Renal cortical epithelial cell (primary cell): ENCODE data around the gene CIDEB. TPM values are rescaled to one million over a fixed set of nuclear protein-coding genes. Genes with fewer than 3 reads are reported as not detected.
"Not testable (repeated sequence)": the region's sequence is repeated elsewhere in the genome, so short reads cannot be mapped to it uniquely, and the experiment has no call there.

Source experiments
- DNase-seq: peaks from one replicate; pipeline ENCODE4 v3.0.0-alpha.2; 2011; ENCODE audit warnings: low read depth
- total RNA-seq: library from RNA; depleted of rRNA; stranded (reverse); fragments of >200 nt; gene quantifications from 2 replicates; pipeline ENCODE4 v1.2.3, GENCODE V29; 2014

CIDEB gene, protein sequence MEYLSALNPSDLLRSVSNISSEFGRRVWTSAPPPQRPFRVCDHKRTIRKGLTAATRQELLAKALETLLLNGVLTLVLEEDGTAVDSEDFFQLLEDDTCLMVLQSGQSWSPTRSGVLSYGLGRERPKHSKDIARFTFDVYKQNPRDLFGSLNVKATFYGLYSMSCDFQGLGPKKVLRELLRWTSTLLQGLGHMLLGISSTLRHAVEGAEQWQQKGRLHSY
- 0.87 and 2.8 TPM in 2 replicates for total RNA-seq

DNA sequence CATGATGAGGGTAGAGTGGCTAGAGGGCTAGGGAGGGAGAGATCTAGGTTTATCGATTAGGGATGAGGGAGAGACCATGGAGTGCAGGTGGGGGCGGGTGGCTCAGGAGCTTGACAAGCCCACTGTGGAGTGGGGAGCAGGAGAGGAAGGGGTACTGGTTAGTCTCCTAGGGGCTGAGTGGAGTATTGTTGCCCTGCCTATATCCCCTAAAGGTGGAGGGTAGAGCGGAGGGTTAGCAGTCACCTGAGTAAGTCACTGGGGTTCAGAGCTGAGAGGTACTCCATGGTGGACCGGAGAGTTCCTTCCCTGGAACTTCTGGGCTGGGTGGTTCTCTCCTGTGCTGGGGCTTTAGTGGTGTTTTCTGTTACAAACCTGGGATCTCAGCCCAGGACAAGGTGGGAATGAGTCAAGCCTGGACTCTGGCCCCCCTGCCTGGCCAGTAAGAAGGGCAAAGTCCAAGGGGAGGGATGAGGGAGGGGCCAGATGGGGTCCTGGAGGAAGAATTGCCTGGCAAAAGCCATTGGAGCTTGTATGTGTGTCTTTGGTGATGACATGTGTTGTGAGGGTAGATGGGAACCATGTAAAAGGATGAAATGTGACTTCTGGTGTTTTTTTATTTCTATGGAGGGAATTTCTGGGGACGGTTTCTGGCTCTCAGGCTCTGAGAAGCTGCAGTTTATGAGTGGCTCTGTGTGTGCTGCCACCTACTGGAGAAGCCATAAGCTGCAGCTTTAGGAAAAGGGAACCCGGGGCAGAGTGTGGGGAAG is at the start of gene CIDEB:
Gene CIDEB, minus strand, starts transcription at position 403 of the 767 bp plus-strand sequence. Its CDS starts 119 bp downstream, at position 284.
- DNase-seq: peak; percentile 69

DNA sequence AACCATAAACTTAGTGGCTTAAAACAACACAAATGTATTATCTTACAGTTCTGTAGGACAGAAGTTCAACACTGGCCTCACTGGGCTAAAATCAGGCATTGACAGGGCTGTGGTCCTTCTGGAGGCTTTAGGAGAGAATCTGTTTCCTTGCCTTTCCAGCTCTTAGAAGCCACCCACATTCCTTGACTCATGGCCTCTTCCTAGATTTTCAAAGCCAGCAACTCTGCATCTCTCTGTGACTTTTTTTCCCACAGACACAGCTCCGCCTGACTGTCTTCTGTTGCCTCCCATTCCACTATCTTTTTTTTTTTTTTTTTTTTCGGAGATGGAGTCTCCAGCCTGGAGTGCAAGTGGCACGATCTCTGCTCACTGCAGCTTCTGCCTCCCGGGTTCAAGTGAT is 48.4 kb upstream of the CIDEB start:
- no peak for DNase-seq

DNA sequence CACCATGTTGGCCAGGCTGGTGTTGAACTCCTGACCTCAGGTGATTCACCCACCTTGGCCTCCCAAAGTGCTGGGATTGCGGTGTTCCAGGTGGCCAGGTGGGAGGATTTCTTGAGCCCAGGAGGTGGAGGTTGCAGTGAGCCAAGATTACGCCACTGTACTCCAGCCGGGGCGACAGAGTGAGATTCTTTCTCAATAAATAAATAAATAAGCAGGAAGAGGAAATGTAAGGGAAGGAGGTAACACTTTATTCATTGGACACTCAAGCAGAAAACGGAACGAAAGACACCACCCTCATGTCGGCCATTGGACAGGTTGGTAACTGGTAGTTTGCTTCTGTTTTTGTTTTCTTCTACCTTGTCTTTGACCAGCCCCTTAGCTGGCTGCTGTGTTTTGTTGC is 47.2 kb upstream of the CIDEB start:
- DNase-seq: no peak

DNA sequence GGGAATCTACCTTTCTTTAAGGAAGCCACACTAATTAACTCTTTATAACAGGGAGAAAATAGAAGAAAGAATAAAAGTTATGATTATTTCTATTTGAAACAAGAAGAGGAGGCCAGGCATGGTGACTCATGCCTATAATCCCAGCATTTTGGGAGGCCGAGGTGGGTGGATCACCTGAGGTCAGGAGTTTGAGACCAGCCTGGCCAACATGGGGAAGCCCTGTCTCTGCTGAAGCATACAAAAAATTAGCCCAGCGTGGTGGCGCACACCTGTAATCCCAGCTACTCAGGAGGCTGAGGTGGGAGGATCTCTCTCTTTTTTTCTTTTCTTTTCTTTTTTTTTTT is 46.7 kb upstream of the CIDEB start:
- DNase-seq: not testable (repeated sequence)

DNA sequence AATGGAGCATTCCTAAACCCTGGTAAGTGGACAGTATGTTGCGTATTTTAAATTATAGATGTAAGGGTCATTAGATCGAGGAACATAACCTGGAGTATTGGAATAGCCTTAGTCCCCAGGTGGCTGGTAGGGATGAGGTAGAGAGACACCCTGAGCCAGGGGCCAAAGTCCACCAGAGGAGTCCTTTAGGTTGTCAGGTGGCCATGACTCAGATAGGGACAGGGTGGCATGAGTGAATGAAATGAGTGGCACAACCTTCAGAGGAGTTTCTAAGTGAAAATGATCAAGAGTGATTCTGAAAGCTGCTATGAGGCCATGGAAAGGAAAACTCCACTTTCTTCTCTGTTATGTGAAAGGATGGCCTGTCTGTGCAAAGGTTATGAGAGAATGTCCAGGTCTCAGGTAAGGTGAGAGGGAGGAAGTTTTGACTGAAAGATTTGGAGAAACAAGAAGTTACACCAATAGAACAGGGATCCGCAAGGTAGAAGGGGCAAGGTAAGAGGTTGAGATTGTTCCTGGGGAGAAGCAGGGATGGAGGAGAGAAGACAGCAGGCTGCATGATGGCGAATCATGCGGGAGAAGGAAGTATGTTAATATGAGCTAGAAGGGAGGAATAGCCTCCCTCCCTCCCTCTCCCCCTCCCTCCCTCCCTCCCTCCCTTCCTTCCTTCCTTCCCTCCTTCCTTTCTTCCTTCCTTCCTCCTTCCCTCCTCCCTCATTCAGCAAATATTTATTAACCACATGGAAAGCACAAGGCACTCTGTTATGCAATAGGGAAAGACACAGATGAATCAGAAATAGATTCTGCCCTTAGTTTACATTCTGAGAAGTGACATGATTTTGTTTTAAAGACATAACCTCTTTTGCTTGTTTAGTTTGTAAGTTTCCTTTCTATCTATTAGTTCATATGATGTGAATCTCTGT is 46.0 kb upstream of the CIDEB start:
- DNase-seq: peak; percentile 77

DNA sequence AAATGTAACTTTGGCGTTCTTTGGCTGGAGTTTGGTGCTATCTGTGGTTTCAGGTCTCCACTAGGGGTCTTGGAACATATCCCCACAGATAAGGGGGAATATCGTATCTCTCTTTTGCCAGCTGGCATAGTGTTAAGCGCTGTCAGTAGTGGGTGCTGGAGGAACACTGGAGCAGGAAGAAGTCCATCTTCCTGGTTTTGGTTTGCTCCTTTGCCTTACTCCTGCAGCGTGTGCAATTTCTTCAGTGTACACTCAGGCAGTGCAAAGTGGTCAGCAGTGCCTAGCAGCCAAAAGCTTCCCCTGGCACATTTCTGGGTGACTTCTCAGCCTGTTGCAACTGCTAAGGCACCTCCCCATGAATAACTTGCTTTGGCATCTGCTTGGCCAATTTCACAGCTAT is 43.7 kb upstream of the CIDEB start:
- DNase-seq: peak; percentile 66

DNA sequence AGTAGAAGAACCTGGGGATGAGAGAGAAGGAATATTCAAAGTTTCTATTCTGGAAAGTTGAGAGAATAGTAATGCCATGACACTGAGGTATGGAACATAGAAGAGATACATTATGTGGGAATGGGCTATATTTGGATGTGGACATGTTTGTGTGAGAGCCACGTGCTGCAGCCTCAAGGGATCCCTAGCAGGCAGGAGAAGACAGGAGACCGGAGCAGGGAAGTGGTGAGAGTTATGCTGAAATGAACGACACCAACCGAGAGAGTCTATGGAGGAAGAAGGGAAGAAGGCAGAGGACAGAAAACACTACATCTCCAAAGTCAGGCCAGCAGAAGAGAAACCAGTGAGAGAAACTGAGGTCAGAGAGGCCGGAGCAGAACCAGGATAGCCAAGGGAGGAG is 42.0 kb upstream of the CIDEB start:
- DNase-seq: no peak

DNA sequence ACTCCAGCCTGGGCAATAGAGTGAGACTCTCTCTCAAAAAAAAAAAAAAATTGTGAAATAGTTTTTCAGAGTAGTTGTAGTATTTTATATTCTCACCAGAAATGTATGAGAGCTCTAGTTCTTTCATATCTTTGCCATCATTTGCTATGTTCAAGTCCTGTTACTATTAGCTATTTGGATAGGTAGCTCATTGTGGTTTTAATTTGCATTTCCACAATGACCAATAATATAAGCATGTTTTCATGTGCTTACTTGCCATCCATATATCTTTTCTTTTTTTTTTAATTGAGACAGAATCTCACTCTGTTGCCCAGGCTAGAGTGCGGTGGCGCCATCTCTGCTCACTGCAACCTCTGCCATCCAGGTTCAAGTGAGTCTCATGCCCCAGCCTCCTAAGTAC is 40.4 kb upstream of the CIDEB start:
- no peak for DNase-seq

DNA sequence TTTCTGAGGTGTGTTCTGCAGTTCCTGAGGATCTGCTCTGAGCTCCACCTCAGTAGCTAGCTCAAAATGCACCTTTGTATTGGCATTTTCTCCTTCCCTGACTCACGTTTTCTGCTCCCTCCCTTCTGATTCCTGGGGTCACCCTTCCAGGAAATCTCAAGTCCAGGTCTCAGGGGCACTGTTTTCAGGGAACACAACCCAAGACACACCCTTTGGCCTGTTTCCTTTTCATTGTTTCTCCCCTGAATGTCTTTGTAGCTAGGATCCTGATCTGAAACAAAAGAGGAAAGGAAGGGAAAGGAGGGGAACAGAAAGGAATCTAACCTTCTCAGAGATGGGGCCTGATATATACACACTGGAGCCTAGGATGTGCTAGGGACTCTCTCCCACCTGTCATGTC is 39.4 kb upstream of the CIDEB start:
- DNase-seq: no peak

DNA sequence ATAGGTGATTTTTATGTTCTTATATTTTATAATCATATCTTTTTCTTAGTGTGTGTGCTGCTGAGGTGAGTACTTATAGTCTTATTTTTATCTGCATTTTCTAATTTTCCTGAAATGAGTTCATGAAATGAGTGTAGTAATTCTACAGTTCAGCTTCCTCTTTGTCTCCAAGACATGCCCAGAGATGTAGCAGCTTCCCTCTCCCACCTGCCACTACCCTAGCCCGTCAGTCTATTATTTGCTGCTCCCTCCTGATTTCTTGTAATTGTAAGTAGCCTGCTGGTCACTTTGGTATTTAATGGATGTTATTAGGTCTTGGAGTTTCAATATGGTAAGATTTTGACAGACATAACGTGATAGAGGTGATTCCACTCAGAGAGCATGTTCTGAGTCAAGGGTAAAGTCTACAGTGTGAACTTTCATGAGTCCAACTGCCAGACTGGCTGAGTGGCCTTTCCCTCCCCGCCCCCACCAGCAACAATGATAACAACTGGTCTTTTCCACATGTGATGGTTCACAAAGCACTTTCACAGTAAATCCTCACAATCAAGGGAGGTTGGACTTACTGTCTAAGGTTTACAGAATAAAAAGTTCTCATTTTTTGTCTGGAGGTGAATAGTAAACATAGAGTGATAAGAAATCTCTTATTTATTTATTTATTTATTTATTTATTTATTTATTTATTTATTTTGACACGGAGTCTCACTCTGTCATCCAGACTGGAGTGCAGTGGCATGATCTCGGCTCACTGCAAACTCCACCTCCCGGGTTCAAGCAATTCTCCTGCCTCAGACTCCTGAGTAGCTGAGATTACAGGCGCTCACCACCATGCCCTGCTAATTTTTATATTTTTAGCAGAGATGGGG is 36.3 kb upstream of the CIDEB start:
- no peak for DNase-seq

DNA sequence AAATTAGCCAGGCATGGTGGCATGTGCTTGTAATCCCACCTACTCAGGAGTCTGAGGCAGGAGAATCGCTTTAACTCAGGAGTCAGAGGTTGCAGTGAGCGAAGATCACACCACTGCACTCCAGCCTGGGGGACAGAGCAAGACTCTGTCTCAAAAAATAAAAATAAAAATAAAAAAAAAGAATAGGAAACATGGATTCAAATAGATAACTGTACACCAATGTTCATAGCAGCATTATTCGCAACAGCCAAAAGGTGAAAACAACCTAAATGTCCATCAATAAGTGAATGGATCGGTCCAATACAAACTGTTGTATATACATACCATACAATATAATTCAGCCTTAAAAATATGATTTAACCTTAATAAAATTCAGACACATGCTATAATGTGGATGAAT is 35.1 kb upstream of the CIDEB start:
- DNase-seq: no peak

DNA sequence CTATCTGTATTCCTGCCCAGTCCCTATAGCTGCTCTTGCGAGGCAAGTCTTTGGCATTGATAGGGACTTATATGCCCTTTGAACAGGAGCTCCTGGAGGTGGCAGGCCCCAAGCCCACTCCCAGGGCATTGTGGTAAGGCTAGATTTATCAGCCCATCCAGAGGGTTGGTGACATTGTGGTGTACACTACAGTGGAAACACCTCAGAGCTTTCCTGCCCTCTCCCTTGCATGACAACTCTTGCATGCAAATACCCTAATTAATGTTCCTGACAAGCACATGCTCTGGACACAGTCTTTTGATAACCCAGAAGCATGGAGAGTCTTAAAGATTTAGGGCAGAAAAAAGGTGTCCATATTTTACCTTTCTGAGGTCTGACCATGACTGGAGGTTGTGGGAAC is 32.8 kb upstream of the CIDEB start:
- DNase-seq: no peak

DNA sequence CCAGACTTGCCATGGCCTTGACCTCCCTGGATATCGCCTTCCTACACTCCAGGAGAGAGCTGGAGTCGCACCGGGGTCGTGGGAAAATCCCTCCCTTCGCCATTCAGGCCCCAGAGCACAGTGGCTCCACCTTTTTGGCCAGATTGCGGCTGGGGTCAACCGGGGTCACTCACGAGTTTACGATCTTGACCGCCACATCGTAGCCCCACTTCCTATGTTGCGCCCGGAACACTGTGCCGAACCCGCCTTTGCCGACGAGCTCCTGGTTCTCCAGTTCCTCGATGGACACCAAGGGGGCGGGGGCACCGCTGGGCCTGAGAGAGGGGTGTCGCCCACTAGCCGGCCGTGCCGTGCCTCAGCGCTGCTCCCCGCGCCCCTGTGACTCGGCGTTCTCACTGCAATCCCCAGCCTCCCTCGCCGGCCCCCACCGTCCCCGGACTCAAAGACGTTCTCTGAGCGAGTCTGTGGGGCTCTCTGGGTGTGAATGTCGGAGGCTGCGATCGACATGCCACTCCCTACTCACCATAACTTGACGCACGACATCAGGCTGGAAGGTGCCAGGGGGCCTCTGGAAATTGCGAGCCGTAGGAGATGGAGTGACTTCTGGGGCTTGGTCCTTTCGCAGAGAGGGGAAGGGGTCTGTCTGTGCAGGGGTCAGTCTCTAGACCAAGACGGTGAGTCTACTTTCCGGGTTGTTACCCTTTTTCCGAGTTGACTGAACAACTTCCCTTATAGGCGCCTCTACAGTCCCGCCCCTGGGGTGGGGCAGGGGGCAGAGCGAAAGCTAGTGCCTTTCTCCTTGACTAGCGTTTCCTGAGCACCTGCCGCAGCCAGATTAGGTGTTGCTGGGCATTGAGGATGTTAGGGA is 31.7 kb upstream of the CIDEB start, which contains the start of gene RIPK3:
Gene RIPK3, minus strand, starts transcription at position 708 of the 868 bp plus-strand sequence. Its CDS starts 165 bp downstream, at position 543.
- DNase-seq: no peak

DNA sequence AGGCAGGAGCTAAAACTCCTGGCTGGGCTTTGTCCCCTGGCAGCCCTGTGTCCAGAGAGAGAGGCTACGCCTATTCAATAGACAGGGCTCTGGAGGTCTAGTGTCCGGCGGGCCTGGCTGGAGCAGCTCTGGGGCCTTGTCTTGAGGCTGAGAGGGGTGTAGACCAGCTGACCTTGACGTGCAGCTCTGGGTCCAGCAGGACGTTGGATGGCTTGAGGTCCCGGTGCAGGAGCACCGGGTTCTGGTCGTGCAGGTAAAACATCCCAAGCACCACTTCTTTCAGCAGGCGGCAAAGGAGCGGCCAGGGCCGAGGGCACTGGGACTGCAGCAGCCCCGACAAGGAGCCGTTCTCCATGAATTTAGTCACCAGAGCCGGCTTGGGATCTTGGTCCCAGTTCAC is 31.1 kb upstream of the CIDEB start:
- no peak for DNase-seq

DNA sequence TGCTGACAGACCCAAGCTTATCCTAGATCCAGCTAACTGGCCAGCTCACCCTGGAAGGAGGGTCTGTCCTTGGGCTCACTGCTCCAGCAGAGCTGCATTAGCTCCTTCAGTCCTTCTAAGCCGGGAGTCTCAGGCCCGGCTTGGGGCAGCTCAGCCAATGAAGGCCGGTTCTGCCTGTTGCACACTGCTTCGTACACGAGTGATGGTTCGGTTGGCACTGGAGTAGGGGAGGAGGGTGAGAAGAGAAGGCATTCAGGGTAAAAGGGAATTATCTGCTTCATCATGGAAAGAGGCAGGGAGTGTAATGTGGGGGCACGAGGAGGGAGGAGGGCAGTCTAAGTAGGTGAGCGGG is 30.0 kb upstream of the CIDEB start:
- DNase-seq: no peak

DNA sequence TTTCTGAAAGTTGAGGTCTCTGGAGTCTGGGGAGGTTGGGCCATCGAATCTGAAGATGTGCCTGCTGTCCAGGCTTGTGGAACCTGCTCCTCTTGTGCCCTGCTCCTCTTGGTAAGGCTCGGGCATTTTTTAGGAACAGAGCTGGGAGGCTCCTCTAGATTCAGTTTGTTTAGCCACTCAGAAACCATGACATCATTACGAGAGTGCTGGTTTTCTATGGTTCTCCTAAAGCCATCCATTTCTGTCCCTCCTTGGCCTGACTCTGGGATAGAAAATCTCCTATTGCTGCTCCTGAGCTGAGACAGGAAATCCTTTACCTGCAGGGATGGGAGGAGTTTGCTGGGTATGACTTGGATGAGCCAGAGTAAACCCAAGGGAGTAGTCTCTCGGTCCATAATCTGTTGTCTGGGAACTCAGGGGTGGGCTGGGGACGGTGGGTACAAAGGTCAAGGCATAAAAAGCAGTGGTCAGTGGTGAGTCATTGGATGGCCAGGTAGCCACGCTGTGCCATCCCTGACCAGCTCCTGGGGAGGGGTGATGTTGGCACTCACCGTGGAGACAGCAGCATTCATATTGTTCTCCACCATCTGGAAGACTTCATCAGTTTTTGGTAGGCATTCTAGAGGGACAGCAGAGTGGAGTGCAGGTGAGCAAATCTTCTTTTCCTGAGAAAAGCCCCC is 29.5 kb upstream of the CIDEB start:
- no peak for DNase-seq

DNA sequence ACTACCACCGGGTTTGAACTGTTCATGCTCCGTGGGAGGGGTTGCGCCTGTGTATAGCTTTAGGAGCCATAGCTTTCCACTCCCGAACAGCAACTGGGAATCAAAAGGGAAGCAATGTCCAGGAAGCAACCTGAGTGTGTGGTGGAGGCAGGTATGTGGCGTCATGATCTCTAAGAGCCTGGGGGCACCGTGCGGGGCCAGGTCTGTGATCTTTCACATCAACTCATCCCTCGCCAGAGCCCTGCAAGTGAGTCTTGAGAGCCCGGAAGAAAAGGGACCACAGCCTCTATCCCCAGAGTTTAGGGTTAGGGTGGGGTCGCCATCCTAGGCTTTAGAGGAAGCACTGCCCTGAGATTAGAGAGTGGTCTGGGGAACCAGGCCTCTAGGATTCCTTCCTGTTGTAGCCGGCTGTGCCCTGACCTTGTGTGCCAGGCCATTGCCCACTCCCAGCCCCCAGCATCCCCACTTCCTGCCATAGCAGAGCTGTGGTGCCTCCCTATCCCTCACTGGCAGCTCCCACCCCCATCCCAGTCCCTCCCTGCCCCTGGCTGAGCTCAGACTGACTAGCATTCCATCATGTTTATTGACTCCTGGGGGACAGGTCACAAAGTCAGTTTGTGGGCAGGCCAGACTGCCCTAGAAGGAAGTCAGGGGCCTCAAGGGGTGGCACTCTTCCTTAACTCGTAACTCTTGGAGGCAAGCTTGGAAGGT is 27.8 kb upstream of the CIDEB start:
- DNase-seq: no peak

DNA sequence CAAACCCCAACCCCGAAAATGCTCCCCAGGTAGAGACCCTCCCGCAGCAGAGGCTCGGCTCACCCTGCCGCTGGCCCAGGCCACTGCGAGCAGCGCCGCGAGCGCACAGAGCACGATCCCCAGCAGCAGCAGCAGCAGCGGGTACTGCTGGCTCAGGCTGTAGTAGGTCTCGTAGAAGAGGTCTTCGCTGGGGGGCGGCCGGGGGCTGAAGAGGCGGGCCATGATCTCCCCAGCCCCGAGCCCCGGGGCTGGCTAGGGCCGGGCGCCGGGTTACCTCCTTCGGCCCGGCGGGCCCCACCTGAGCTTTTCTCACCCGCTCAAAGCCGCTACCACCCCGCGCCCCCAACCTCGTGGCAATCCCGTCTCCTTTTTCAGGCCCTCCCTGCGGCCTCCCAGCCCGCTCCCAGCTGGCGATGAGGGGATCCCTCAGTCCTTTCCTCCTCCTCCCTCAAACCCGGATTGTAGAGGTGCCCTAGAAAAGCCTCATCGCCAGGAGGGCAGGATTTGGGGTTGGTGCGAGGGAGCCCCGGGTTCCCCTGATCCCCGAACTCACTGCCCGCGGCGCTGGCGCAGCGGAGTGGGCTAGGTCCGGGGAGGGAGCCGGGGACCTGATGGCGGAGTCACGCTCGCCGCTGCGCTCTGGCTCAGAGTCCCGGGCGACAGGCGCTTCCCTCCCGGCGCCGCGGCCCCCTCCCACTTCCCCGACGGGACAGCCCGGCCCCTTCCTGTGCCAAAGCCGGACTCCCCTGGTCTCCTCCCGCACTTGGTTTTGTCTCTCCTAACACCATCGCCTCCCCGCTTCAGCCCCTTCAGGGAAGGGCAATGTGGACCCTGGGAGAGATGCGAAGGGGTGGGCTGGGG is 26.9 kb upstream of the CIDEB start, which contains the start of gene ADCY4:
Gene ADCY4, minus strand, starts transcription at position 641 of the 861 bp plus-strand sequence. Its CDS starts 419 bp downstream, at position 222.
- DNase-seq: no peak
